Gastrocnemius medialis (tissue), 4 donors: ENCODE results near the gene SLC24A3. TPM values are rescaled to one million over a fixed set of nuclear protein-coding genes. Genes with fewer than 3 reads are reported as not detected.

Experiments used
- ATAC-seq, 2 donors: fragments of 150-250 bp; one replicate each; pipeline ENCODE4 v1.9.1; 2016
- DNase-seq, 2 donors: peaks; one replicate each; pipeline ENCODE4 v3.0.0-alpha.2; 2019
- H3K27ac ChIP-seq, 4 donors: fragments of 200-600 bp; sonication (generic); 1 replicate in 1 of 4; 2 replicates in 3 of 4; pipeline ENCODE4 v1.5.1; 2016 to 2018; ENCODE audit warnings: mild to moderate bottlenecking in 2 of 4, moderate library complexity in 1 of 4
- H3K27me3 ChIP-seq, 3 donors: fragments of 200-600 bp; sonication (generic) in 2 of 3; 1 replicate in 1 of 3; 2 replicates in 2 of 3; pipeline versions ENCODE4 v1.5.1 to v1.6.0; 2016 to 2019; ENCODE audit warnings: mild to moderate bottlenecking in 1 of 3, moderate library complexity in 1 of 3
- H3K36me3 ChIP-seq, 2 donors: fragments of 200-600 bp; sonication (generic) in 1 of 2; one replicate each; pipeline ENCODE4 v1.5.1; 2017 to 2018
- H3K4me1 ChIP-seq, 2 donors: fragments of 200-600 bp; sonication (generic) in 1 of 2; one replicate each; pipeline ENCODE4 v1.5.1; 2016 to 2017; ENCODE audit warnings: mild to moderate bottlenecking in 2 of 2
- H3K4me3 ChIP-seq, 4 donors: fragments of 200-600 bp; sonication (generic) in 3 of 4; 1 replicate in 1 of 4; 2 replicates in 3 of 4; pipeline ENCODE4 v1.5.1; 2016 to 2019; ENCODE audit warnings: mild to moderate bottlenecking in 2 of 4
- H3K9me3 ChIP-seq, 3 donors: fragments of 200-600 bp; sonication (generic) in 2 of 3; 1 replicate in 1 of 3; 2 replicates in 2 of 3; pipeline ENCODE4 v1.5.1; 2016 to 2019
- POLR2A ChIP-seq, 2 donors: fragments of 450-650 bp; IDR thresholded peaks; one replicate each; pipeline ENCODE4 v1.6.1; 2017; ENCODE audit warnings: antibody characterized with exemption in 2 of 2, mild to moderate bottlenecking in 2 of 2, moderate library complexity in 2 of 2
- in situ Hi-C, 4 donors: fragments of 200-750 bp; cut with MboI; loops; one replicate each; pipeline versions ENCODE4 v1.15.0 to v1.8.0; 2017; ENCODE audit warnings: low sequenced_read_pairs in 4 of 4
- intact Hi-C: fragments of 100-400 bp; cut with DNase I; formaldehyde crosslinking; loops from one replicate; pipeline ENCODE4 v1.15.1; 2023; ENCODE audit warnings: low total_unique reads
- total RNA-seq, 4 donors: library from RNA; depleted of rRNA; stranded (reverse); fragments of >200 nt; gene quantifications; one replicate each; pipeline versions ENCODE4 v1.1.0 to v1.2.3, GENCODE V29; 2016
- TF ChIP-seq, protein P1 (sequence below), 5 experiments: fragments of 450-650 bp in 3 of 5; fragments of 200-600 bp in 2 of 5; sonication (generic) in 2 of 5; IDR thresholded peaks in 4 of 5; conservative IDR thresholded peaks in 1 of 5; 1 replicate in 4 of 5; 2 replicates in 1 of 5; pipeline ENCODE4 v1.5.1; 2016 to 2019; ENCODE audit warnings: antibody characterized with exemption in 5 of 5, mild to moderate bottlenecking in 3 of 5, moderate library complexity in 3 of 5

Gene SLC24A3
- total RNA-seq, 4 donors from 2014 or later = 3.3 to 7.8 (median 6.7) TPM

DNA sequence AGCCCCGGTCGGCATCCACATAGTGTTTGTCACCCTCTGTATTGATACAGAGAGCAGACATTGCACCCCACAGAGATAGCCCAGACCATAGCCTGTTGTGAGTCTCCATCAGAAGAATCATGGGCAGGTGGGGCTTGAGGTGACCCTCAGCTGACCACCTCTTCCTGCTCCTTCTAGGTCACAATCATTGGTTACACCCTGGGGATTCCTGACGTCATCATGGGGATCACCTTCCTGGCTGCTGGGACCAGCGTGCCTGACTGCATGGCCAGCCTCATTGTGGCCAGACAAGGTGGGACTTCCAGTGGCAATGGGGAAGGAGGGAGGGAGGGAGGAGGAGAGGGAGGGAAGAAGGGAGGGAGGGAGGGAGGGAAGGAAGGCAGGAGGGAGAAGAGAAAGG, 484.2 kb downstream of the SLC24A3 start:
- TF ChIP-seq POLR2A (IDR thresholded peaks at IDR 0.05) = no peak
- TF ChIP-seq, protein P1, sequence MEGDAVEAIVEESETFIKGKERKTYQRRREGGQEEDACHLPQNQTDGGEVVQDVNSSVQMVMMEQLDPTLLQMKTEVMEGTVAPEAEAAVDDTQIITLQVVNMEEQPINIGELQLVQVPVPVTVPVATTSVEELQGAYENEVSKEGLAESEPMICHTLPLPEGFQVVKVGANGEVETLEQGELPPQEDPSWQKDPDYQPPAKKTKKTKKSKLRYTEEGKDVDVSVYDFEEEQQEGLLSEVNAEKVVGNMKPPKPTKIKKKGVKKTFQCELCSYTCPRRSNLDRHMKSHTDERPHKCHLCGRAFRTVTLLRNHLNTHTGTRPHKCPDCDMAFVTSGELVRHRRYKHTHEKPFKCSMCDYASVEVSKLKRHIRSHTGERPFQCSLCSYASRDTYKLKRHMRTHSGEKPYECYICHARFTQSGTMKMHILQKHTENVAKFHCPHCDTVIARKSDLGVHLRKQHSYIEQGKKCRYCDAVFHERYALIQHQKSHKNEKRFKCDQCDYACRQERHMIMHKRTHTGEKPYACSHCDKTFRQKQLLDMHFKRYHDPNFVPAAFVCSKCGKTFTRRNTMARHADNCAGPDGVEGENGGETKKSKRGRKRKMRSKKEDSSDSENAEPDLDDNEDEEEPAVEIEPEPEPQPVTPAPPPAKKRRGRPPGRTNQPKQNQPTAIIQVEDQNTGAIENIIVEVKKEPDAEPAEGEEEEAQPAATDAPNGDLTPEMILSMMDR (IDR thresholded peaks at IDR 0.05 in 4 of 5, conservative IDR thresholded peaks at IDR 0.05 in 1 of 5) = no peak
- no peak for ATAC-seq
- no peak for DNase-seq
- in situ Hi-C loops (loop anchor here in 3 of 4 donors (10.0 to 25.0 kb wide), 4 partner anchors 58 to 298 kb away; partner anchors contain the start of gene RIN2 (in 1 of the 3)), intact Hi-C loops (no loop called here)
- no peak overlapping the region for H3K4me3 ChIP-seq
- H3K27ac ChIP-seq = no peak overlapping the region
- no peaks in the 10 kb centered on the region for H3K27me3 ChIP-seq
- no peaks in the 10 kb centered on the region for H3K36me3 ChIP-seq
- no peaks in the 10 kb centered on the region for H3K9me3 ChIP-seq
- H3K4me1 ChIP-seq = peaks cover 8 to 10% of the 10 kb centered on the region in 2 donors

DNA sequence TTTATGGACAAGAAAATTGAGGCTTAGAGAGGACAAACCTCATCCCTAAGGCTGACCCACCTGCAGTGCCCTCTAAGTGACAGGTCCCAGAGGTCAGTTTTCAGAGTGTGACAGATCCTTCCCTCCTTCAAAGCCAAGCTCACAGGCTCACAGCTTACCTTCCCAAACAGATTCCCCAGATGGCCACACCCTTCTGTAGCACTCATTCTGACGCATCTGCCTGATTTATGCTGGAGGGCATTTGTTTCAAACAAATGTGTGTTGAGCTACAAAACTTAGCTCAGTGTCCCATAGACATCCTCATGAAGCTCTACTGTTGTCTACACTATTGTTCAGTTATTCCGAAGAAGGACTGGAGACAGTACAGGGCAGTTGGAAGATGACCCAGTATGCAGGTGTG, 485.0 kb downstream of the SLC24A3 start:
- Histone ChIP-seq H3K4me1 (peaks cover under 1 to 10% of the 10 kb centered on the region in 2 donors), H3K36me3 (no peaks in the 10 kb centered on the region), H3K4me3 (no peak overlapping the region), H3K27ac (no peak overlapping the region), H3K27me3 (no peaks in the 10 kb centered on the region), H3K9me3 (no peaks in the 10 kb centered on the region)
- no peak for DNase-seq
- intact Hi-C loops (no loop called here), in situ Hi-C loops (loop anchor here in 3 of 4 donors (10.0 to 25.0 kb wide), 4 partner anchors 57 to 297 kb away; partner anchors contain the start of gene RIN2 (in 1 of the 3))
- ATAC-seq = no peak
- TF ChIP-seq POLR2A (IDR thresholded peaks at IDR 0.05) = no peak
- TF ChIP-seq, protein P1 (IDR thresholded peaks at IDR 0.05 in 4 of 5, conservative IDR thresholded peaks at IDR 0.05 in 1 of 5) = no peak

GRCh38 chr20:19699180-19699971, 486.9 kb downstream of the SLC24A3 start:
- no peaks in the 10 kb centered on the region for H3K27me3 ChIP-seq
- H3K27ac ChIP-seq = no peak overlapping the region
- H3K36me3 ChIP-seq = no peaks in the 10 kb centered on the region
- no peak overlapping the region for H3K4me3 ChIP-seq
- ATAC-seq (peak in 1 of 2 donors; percentile 47), DNase-seq (no peak)
- TF ChIP-seq, protein P1 (IDR thresholded peaks at IDR 0.05 in 4 of 5, conservative IDR thresholded peaks at IDR 0.05 in 1 of 5) = no peak
- no peak for TF ChIP-seq POLR2A (IDR thresholded peaks at IDR 0.05)
- intact Hi-C loops = no loop called here
- H3K4me1 ChIP-seq = peaks cover 0 to 10% of the 10 kb centered on the region in 2 donors
- H3K9me3 ChIP-seq = no peaks in the 10 kb centered on the region
- in situ Hi-C loops = loop anchor here in 3 of 4 donors (10.0 to 25.0 kb wide), 4 partner anchors 55 to 295 kb away; partner anchors contain the start of gene RIN2 (in 1 of the 3)

DNA sequence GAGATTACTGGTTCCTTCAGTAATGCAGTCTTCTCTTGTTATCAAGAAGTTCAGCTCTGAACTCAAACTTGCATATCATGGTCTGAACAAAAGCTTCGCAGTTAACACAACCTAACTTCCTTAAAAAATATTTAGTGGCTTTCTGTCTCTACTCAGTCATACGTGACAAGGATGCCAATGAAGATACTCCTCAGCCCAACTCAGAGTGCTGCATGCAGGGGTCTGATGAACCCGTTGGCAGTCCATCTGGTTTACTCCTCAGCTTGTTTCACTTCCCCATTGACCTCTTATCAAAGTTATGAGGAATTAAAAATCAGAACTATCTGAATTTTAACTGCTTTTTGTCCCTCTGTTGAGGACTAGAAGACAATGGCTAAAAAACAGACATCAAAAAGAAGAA, 489.0 kb downstream of the SLC24A3 start:
- no peak for TF ChIP-seq POLR2A (IDR thresholded peaks at IDR 0.05)
- TF ChIP-seq, protein P1 (IDR thresholded peaks at IDR 0.05 in 4 of 5, conservative IDR thresholded peaks at IDR 0.05 in 1 of 5) = no peak
- Histone ChIP-seq H3K9me3 (no peaks in the 10 kb centered on the region), H3K4me1 (no peaks in the 10 kb centered on the region), H3K27ac (no peak overlapping the region), H3K27me3 (no peaks in the 10 kb centered on the region), H3K36me3 (no peaks in the 10 kb centered on the region), H3K4me3 (no peak overlapping the region)
- DNase-seq (no peak), ATAC-seq (no peak)
- intact Hi-C loops (no loop called here), in situ Hi-C loops (no loop called here)
